Right hindlimb (tissue), 1 donor: ENCODE results near the gene BICDL1.

Source experiments
- DNase-seq: peaks from one replicate; pipeline ENCODE4 v3.0.0-alpha.2; 2018

BICDL1 gene

DNA sequence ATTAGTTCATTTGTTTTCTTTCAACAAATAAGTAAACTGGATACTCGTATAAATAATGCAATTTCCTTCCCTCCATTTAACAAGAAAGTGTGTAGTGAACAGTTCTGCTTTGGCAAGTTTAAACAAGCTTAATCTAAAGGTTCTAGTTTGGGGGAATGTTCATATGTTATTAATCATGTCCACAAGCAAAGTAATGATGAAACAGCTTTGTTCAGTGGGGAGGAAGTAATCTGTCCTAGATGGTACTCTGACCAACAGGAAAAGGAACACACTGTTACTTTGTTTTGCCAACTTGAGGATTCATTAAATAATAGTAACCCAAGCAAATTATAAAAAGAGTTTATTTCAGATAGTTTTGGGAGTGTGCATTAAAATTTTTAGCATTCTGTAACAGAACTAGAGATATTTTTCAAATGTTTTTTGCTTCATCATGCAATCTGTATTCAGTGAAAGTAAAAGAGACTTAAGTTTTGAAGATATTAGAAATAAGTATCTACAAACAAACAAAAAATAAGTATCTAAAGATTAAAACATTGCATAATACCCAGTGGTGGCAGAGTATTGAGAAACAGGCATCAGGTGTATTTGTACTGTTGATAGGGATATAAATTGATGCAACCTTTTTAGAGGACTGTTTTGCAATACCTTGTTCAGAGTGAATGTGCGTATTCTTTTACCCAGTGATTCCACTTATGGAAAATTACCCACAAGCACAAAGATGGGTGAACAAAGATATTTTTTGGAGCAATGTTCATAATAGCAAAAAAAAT is 66.4 kb downstream of the BICDL1 start:
- no peak for DNase-seq

DNA sequence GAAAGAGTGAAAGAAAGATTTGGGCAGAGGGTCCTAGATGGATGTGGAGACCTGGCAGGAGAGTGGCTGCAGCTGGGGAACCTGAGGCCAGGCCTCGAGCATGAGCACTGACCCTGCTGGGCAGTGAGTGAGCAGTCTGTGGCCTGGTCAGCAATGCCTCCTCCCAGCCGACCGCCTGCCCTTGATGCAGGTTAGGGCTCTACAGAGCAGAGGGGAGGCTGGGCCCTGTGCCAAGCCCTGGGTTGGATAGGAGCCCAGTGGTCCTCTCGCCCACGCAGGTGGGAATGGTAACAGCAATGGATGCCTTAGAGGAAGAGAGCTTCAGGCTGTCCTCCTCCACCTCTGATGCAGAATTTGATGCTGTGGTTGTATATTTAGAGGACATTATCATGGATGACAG is 67.7 kb downstream of the BICDL1 start:
- no peak for DNase-seq

DNA sequence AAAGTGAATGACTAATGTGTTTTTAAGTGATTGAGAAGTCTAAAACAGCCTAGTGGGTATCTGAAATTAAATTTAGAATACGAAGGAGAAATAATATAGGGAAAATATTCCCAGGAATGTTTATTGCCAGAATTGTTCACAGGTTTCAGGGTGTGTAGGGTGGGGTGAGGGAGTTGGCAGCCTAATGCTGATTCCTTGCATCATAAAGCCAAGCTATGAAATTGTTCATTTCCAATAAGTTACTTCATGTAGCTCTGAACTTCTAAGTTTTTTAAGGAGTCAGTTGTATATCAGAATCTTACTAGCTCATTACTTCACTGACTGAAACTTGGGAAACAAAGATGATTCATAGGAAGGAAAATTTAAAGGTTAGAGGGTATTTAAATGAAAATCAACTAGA is 71.2 kb downstream of the BICDL1 start:
- no peak for DNase-seq

DNA sequence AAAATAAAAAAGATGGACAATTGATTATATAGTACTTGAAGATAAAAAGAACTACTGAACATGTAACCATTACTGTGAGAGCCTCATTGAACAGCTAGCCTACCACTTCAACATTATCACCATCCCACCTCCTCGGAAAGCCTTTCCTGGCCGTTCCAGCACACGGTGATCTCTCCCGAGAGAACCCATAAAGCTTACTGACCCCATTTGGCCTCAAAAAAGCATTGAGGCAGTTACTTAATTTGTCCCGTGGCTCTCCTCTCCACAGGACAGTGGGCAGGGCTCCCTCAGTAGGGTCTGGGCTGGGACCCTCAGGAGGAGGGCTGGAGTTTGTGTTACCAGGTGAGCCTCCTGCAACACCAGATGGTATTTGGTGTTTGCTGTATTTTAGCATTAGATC is 71.7 kb downstream of the BICDL1 start:
- DNase-seq = no peak

DNA sequence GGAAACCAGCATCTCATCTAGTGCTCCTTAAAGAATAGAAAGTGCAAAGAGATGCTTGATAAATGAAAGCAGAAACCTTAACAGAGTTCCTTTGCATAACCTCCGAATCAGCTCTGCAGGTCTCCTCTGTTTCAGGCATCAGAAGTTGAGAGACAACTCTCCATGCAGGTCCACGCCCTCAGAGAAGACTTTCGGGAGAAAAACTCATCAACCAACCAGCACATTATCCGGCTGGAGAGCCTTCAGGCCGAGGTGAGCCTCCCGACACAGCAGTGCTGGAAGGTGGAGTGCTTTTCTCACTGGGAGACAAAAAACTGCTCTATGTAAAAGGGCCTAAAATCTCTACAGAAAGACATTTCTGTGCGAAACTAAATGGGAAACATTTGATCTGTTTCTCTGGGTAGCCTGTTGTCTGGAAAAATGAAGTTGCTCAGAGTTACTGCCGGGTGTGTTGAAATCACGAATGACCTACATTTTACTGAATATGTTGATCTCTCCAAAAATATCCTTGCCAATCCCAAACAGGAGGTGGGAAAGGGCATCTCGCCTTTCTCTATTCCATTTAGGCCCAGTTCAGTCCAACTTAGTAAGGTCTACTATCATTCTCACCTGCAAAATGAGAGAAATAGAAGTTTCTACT is 72.7 kb downstream of the BICDL1 start:
- DNase-seq = no peak

DNA sequence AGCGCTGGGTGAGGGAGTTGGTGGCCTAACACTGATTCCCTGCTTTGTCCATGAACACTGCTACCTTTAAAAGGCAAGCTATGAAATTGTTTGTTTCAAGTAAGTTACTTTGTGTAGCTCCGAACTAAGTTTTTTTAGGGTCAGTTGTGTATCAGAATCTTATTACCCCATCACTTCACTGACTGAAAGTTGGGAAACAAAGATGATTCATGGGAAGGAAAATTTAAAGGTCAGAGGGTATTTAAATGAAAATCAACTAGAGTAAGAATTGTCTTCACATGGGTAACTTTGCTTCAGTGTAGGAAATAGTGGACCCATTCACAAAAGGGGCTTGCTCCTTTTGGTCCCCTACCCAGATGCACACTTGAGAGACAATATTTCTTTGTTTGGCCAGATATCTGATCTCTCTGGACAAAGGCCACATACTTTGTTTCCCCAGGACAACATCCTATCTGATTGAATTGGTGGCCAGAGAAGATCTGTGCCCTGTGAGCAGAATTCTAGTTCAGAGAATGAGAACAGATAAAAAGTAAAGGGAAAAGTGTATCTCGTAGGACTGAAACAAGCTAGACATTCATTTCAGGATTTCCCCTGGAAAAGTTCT is 74.0 kb downstream of the BICDL1 start:
- no peak for DNase-seq

DNA sequence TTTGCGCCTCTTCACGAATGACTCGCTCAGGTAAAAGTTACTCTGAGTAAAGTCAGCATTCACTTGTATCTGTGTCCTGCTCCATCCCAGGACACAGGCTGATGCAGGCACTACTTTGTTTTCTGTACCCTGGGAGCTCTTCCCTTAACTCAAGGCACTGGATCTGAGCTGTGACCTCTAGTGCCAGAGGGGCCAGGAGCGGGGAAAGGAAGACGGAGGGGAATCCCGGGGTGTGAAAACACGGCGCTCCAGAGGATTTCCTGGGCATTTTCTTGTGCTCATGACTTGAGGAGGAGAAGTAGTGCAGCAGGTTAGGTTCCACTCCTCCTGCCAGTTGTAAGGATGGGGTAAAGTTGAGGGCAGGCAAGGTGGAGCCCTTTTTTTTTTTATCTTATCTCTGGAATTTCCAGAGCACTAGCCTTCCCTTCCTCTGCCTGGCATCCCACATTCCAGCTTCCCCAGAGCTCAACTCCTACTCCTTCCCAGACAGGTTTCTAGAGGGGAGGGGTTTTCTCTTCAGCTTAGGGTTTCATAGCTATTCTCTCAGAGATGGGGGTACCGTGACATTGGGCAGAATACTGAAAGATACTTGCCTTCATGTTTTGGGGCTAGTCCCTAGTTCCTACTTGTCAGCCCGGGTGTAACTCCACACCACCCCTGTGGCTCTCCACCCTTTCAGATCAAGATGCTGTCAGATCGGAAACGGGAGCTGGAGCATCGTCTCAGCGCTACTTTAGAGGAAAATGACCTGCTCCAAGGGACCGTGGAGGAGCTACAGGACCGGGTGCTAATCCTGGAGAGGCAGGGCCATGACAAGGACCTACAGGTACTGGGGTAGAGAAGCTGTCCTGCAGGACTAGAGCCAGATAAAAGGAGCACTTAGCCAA is 75.3 kb downstream of the BICDL1 start:
- DNase-seq = no peak

DNA sequence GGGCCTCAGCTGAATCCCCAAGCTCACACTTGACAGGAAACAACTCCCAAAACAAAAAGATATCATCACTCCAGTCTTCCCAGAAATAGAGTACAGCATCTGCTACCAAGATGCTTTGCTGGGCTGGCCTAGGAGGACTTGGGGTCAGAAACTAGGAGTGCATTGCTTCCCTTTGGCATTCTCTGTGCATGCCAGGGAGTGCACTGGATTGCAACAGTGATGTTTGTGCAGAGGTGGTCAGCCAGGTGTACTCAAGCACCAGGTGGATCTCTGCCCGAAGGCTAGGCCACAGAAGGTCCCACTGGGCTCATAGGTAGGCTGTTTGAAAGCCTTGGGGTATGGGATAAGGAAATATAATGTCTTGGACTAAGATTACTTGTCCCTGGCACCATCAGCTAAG is 76.4 kb downstream of the BICDL1 start:
- no peak for DNase-seq

DNA sequence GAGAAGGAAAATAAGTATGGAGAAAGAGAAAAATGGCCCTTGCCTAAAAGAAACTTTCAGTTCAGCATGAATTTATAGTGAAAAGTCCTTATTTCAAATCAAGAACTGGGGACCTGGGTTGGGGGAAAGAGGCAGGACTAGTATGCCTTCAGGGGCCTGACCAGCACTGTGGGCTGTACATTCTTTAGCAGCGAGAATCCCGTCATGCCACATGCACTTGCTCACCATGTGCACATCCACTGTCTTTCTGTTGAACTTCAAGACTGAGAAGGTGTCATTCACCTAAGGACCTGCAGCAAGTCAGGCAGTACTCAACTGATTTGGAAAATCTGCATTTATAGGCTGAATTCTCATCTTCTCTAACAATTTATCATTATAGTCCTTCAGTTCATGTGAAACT is 77.3 kb downstream of the BICDL1 start:
- DNase-seq = no peak

DNA sequence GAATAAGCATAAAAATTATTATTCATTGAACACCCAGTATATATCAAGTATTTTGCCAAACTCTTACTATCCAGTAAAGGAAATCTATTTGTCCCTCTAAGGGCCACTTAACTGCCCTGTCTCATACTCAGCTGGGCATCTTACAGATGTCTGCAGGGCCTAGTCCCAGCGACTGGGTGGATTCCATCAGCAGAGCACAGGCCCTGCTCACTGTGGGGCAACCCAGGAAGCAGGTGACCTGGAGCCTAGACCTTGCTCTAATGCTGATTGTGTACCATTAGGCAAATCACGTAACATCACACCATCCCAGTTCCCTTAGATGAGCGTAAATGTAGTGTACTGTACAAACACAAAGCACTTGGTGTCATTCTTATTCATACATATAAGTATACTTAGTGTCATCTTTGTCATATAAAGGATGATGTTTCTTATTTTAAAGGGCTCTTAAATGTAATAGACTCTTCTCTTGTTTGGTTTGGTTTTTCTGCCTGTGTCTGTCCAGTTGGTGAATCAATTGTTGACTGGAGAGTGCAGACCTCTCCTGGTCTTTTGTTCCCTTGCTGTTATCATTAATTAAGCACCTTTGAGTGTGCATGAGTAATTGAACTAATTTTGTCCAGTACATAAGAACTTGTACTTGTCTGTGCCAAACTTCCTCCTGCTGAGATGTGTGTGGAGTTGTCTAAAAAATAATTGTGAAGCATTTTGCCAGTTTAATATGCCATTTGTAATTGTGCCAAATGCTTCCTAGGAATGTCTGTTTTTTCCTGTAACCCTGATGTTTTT is 78.2 kb downstream of the BICDL1 start:
- DNase-seq = no peak

DNA sequence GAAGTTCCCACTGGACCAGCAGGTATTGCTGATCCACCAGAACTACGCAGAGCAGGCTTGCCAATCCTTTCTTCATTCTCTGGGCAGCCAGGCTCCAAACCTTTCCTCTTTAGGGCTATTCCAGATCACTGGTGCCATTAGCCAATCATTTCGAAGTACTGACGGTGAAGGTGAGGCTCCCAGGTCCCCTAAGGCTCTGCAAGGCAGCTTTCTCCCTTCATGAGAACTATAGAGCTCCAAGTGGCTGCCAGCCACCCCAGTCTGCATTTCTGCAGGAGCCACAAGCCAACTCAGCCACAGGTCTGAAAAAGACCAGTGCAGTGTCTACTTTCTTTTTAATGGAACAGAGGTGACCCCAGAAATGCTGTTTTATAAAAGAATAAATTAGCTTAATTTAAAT is 78.9 kb downstream of the BICDL1 start:
- no peak for DNase-seq

DNA sequence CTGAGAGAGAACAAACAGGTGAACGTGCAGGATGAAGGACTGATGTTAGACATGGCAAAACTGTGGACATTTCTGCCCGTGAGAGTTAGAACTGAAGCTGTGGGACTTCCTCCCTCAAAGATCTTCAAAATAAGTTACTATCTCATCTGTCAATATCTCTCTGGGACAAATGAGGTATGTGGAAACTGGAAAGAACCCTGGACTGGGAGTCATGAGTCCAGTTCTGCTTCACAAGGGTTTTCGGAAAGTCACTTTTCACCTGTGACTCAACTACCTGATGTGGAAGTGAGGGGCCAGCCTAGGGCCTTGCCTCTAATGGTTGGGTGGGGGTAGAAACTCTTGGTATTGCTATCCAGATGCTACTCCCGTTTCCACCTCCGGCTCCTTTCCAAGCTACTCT is 80.2 kb downstream of the BICDL1 start:
- DNase-seq = no peak

DNA sequence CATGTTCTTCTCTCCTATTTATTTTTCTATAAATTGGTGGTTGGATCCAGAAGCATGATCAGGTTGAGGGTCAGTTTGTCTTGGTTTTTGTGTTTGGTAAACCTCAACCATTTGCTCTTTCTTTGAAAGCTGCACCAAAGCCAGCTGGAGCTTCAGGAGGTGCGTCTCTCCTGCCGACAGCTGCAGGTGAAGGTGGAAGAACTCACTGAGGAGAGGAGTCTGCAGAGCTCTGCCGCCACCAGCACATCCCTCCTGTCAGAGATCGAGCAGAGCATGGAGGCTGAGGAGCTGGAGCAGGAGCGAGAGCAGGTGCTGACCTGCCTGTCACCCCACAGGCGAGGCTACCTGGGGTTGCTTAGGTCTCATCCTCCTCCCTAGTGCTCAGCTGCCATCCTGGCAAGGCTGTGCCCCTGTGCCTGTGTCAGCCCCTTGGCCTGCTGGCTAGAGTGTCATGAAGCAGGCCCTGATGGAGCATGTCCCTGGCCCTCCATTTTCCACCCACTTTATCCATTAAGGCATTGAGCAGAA is 82.5 kb downstream of the BICDL1 start:
- DNase-seq = no peak

DNA sequence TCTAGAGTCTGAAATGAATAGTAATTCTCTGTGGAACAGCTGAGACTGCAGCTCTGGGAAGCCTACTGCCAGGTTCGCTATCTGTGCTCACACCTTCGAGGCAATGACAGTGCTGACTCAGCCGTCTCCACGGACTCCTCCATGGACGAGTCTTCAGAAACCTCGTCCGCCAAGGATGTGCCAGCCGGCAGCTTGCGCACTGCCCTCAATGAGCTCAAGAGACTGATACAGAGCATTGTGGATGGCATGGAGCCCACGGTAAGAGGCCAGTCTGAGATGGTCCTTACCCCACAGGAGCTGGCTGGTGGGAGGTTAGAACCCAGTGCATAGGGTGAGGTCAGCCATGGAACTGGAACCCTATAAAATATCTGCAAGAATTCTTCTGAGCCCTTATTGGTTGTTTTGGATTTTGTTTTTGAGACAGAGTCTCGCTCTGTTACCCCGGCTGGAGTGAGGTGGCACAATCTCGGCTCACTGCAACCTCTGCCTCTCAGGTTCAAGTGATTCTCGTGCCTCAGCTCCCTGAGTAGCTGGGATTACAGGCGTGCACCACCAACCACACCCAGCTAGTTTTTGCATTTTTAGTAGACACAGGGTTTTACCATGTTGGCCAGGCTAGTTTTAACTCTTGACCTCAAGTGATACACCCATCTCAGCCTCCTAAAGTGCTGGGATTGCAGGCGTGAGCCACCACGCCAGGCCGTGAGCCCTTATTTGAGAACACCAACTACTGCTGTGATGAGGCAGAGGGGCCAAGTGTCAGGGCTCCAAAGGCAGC is 83.6 kb downstream of the BICDL1 start:
- DNase-seq = no peak

DNA sequence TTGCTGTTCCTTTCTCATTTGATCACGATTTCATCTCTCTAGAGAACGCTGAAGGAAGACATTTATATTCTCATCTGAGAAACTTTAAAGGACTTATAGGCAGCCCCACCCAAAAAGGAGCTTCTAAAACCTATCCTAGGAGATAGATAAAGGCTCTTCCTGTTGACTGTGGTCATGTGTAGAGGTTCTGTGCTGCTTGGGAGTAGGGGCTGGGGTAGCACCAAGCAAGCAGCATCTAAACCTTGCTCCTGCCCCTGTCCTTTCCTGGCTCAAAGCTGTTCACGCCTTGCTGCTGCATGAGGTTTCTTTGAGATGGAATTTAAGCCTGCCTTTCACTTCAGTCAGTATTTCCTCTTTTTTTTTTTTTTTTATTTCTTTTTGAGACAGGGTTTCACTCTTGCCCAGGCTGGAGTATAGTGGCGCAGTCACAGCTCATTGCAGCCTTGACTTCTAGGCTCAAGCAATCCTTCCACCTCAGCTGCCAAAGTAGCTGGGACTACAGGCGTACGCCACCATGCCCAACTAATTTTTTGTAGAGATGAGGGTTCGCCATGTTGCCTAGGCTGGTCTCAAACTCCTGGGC is 86.1 kb downstream of the BICDL1 start:
- DNase-seq = no peak

DNA sequence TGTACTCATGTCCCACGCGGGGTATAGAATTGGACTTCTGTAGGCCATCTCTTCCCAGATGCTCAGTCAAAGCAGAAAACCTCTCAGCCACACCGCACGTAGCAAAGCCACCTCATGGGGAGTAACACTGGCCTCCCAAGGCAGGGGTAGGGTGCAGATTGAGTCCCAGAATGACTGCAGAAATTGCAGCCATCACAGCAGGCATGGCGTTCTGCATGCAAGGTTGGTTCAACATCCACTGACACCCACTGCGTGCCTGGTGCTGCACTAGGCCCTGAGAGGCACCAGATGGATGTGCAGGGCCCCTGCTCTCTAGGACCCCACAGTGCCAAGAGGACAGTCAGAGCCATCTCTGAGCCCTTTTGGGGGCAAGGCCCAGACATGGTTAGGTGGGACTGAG is 87.6 kb downstream of the BICDL1 start:
- DNase-seq = no peak

DNA sequence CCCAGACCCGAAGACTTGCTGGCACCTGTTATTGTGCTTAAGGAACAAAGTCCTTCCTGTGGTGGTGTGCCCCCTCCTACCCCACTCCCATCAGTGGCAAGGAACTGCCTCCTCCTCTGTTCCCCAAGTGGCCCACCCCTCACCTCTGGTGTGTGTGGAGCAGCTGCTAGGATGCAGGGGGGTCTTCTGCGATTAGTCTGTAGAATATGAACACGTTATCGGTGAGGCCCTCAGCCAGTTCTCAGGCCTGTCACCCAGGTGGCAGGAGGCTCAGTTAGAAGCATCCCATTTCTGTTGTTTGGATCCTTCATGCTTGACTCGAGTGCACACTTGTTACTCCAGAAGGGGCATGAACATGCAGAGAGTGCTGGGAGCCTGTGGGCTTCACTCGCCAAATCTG is 88.2 kb downstream of the BICDL1 start:
- no peak for DNase-seq

DNA sequence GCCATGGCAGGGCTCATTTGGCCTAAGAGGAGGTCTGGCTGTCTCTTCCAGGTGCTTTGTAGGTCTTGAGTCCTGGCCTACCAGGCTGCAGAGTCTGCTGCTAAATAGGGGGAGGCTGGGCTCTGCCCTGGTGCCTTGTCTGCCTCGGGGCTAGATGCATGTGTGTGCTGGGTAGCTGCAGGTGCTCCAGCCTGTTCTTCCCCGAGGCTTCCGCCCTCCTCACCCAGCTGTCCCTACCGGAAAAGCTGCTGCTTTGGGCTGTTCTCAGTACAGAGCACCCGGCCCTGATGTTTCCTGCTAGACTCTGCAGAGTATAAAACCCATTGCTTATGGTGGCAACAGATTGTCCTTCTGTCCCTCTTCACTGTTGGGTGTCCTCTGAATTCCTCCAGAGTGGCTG is 89.8 kb downstream of the BICDL1 start:
- DNase-seq = no peak

DNA sequence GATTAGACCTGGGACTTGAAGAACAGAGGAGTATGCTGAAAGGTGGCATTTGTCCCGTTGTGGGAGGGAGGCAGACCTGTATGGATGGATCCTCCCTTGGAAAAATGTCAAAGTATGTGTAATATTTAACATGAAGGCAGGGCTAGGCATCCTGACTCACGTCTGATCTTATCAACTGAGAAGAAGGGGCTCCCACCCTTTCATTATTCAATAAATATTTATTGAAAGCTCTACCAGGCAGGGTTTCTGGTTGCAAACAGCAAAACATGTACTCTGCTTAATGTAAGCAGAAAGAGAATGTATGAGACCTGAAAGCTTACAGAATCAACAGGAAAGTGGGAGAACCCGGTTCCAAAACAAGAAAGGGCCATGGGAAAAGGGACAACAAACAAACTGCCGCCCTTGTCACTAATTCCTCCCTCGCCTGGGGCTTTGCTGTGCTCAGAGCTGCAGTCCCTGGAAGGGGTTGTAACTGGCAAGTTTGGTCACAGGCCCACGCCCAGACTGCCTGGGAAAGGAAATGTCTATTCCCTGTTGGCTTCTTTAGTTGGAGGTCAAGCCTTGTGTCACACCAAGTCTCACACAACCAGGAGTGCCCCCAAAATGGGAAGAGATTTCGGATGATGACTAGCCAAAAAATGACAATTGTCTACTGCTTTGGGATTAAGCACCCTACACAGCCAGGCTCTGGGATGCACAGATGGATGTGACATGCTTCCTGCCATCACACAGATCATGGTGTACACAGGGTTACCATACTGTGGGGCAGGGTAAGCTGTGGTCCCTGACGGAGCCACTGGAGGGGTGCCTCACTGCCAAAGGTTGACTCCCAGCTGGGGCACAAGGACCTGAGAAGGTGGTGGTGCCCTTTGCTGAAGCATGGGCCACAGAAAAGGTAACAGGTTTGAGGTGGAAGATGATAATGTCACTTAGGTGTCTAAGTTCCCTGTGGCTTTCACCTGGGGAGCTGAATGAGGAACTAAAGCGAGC is 90.7 kb downstream of the BICDL1 start:
- DNase-seq = no peak

DNA sequence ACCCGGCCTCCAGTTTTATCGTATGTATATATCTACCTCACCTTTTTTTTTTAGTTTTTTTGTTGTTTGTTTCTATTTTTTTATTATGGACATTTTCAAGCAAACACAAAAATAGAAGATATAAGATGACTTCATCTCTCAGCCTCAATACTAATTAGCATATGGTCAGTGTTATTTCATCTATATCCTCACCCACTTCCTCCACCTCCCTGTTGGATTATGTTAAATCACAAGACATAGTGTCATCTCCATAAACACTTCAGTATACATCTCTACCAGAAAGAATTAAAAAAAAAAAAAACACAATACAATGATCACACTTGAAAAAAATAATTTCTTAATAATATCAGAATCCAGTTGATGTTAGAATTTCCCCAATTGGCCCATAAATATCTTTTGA is 92.6 kb downstream of the BICDL1 start:
- no peak for DNase-seq
